ENCODE results near the gene ZIC4.

Gene ZIC4

GRCh38 chr3:147404800-147405230 lies 1.5 kb downstream of the ZIC4 start:
- no peak for DNase-seq

- no peak for DNase-seq
These were observed 2.1 kb downstream of the ZIC4 start for GRCh38 chr3:147404000-147404799.

GRCh38 chr3:147403511-147403910 lies 2.8 kb downstream of the ZIC4 start:
- DNase-seq: no peak

GRCh38 chr3:147402159-147402558 lies 4.2 kb downstream of the ZIC4 start:
- no peak for DNase-seq

- DNase-seq: no peak
These were observed 4.9 kb downstream of the ZIC4 start for GRCh38 chr3:147401421-147401820.

- no peak for DNase-seq
These were observed 5.3 kb downstream of the ZIC4 start for GRCh38 chr3:147400999-147401398.

- no peak for DNase-seq
These were observed 6.2 kb downstream of the ZIC4 start for GRCh38 chr3:147400111-147400510.

- no peak for DNase-seq
These were observed 7.4 kb downstream of the ZIC4 start for GRCh38 chr3:147398813-147399534.

GRCh38 chr3:147397875-147398812 lies 8.2 kb downstream of the ZIC4 start:
- no peak for DNase-seq

- no peak for DNase-seq
These were observed 9.0 kb downstream of the ZIC4 start for GRCh38 chr3:147397155-147397874.

- DNase-seq: no peak
These were observed 9.7 kb downstream of the ZIC4 start for GRCh38 chr3:147396712-147397046.

- DNase-seq: no peak
These were observed 10.2 kb downstream of the ZIC4 start for GRCh38 chr3:147395899-147396711.

- no peak for DNase-seq
These were observed 11.5 kb downstream of the ZIC4 start for GRCh38 chr3:147394884-147395225.

- DNase-seq: no peak
These were observed 12.1 kb downstream of the ZIC4 start for GRCh38 chr3:147393943-147394883.

- no peak for DNase-seq
These were observed 12.9 kb downstream of the ZIC4 start for GRCh38 chr3:147393261-147393942.

GRCh38 chr3:147392625-147392946 lies 13.8 kb downstream of the ZIC4 start:
- DNase-seq: no peak

GRCh38 chr3:147391781-147392624 lies 14.3 kb downstream of the ZIC4 start:
- no peak for DNase-seq

- DNase-seq: no peak
These were observed 15.5 kb downstream of the ZIC4 start for GRCh38 chr3:147390589-147391569.

All from NCI-H2081 treated with DMSO at 0.1 percent for 48 hours (cell line).